Measurements from ENCODE around the gene GSN. TPM values are rescaled to one million over a fixed set of nuclear protein-coding genes. Genes with fewer than 3 reads are reported as not detected.

GSN gene
- total RNA-seq, 1 donor from 2014 or later = 35.0 TPM

DNA sequence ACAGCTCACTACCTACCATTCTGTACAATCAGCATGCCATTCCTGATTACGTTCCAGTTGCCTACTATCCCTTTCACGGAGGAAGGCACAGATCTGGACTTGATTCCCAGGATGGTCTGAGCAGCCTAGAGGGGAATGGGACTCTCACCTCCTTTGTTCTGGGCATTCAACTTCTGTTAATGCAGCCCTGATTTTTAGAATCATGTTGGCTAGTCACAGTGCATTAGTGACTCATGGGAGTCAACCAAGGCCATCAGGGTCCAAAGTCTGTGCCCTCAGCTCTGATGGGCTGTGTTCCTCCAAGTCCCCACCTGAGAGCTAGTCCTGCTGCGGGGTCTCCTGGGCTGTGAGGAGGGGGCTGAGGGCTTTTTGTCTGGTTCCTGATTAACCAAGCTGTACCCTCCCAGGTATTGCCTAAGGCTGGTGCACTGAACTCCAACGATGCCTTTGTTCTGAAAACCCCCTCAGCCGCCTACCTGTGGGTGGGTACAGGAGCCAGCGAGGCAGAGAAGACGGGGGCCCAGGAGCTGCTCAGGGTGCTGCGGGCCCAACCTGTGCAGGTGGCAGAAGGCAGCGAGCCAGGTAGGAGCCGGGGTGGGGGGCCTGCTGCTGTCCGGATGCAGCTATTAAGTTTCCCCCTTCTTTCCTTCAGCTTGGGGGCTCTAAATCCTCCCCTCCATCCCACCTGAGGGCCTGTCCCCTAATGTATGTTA, 59.1 kb downstream of the GSN start:
- H3K27me3 Mint-ChIP-seq = no peaks in the 10 kb centered on the region
- no peak for DNase-seq (ENCODE audit: low spot score, unreplicated experiment)
- no peak overlapping the region for H3K4me3 Mint-ChIP-seq (ENCODE audit: low read depth)
- TF ChIP-seq, protein P1, sequence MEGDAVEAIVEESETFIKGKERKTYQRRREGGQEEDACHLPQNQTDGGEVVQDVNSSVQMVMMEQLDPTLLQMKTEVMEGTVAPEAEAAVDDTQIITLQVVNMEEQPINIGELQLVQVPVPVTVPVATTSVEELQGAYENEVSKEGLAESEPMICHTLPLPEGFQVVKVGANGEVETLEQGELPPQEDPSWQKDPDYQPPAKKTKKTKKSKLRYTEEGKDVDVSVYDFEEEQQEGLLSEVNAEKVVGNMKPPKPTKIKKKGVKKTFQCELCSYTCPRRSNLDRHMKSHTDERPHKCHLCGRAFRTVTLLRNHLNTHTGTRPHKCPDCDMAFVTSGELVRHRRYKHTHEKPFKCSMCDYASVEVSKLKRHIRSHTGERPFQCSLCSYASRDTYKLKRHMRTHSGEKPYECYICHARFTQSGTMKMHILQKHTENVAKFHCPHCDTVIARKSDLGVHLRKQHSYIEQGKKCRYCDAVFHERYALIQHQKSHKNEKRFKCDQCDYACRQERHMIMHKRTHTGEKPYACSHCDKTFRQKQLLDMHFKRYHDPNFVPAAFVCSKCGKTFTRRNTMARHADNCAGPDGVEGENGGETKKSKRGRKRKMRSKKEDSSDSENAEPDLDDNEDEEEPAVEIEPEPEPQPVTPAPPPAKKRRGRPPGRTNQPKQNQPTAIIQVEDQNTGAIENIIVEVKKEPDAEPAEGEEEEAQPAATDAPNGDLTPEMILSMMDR (IDR thresholded peaks at IDR 0.05; ENCODE audit: unreplicated experiment) = no peak
- peaks cover 17% of the 10 kb centered on the region for H3K36me3 Mint-ChIP-seq (ENCODE audit: insufficient read depth)
- no peaks in the 10 kb centered on the region for H3K9me3 Mint-ChIP-seq (ENCODE audit: low read depth)
- no peak overlapping the region for H3K27ac Mint-ChIP-seq
- no peaks in the 10 kb centered on the region for H3K4me1 Mint-ChIP-seq (ENCODE audit: low read depth)

DNA sequence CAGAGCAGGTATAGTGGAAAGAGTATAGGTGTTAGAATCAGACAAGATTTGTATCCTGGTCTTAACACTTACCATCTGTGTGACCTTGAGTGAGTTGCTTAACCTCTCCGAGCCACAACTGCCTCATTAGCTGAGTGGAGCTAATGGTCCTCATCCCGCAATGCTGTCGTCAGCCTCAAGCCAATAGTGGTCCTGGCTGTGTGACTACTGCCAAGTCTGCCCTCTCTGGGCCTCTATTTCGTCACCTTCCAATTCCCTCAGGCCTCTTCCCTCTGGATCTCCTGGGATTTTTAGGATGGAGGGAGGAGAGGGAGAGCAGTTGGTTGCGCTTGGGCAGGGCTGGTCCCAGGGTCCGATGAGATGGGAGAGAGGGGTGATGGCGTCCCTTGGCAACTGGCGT, 60.5 kb downstream of the GSN start:
- H3K9me3 Mint-ChIP-seq (ENCODE audit: low read depth) = no peaks in the 10 kb centered on the region
- no peak overlapping the region for H3K27ac Mint-ChIP-seq
- TF ChIP-seq, protein P1 (IDR thresholded peaks at IDR 0.05; ENCODE audit: unreplicated experiment) = no peak
- peaks cover 14% of the 10 kb centered on the region for H3K36me3 Mint-ChIP-seq (ENCODE audit: insufficient read depth)
- no peaks in the 10 kb centered on the region for H3K4me1 Mint-ChIP-seq (ENCODE audit: low read depth)
- H3K27me3 Mint-ChIP-seq = no peaks in the 10 kb centered on the region
- H3K4me3 Mint-ChIP-seq (ENCODE audit: low read depth) = no peak overlapping the region
- no peak for DNase-seq (ENCODE audit: low spot score, unreplicated experiment)

DNA sequence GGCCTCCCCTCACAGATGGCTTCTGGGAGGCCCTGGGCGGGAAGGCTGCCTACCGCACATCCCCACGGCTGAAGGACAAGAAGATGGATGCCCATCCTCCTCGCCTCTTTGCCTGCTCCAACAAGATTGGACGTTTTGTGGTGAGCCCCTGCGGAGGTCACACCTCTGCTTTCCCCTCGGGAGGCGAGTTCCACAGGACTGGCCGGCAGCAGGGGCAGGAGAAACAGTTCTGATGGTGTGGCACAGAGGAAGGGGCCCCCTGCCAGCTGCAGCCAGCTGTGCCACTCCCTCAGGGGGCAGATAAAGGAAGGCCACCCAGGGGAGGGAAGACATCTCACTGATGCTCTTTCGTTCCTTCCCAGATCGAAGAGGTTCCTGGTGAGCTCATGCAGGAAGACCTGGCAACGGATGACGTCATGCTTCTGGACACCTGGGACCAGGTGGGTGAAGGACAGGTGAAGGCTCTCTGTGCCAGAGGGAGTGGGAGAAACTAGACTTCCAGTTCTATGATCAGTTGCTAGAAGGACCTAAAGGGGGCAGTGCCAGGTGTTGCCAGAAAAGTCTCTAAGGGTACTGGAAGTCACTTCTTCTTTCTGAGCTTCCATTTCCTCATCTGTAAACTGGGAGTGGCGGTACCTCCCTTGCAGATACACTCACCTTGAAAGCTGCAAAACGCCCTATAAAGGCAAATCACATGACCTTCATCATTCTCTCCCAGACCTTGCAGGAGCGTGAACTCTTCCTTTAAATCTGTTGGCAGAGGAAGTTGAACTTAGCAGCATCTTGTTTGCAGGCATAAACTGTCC, 61.1 kb downstream of the GSN start:
- no peak for DNase-seq (ENCODE audit: low spot score, unreplicated experiment)
- no peaks in the 10 kb centered on the region for H3K4me1 Mint-ChIP-seq (ENCODE audit: low read depth)
- H3K4me3 Mint-ChIP-seq (ENCODE audit: low read depth) = no peak overlapping the region
- H3K36me3 Mint-ChIP-seq (ENCODE audit: insufficient read depth) = peaks cover 13% of the 10 kb centered on the region
- TF ChIP-seq, protein P1 (IDR thresholded peaks at IDR 0.05; ENCODE audit: unreplicated experiment) = no peak
- no peaks in the 10 kb centered on the region for H3K9me3 Mint-ChIP-seq (ENCODE audit: low read depth)
- H3K27me3 Mint-ChIP-seq = no peaks in the 10 kb centered on the region
- H3K27ac Mint-ChIP-seq = no peak overlapping the region

DNA sequence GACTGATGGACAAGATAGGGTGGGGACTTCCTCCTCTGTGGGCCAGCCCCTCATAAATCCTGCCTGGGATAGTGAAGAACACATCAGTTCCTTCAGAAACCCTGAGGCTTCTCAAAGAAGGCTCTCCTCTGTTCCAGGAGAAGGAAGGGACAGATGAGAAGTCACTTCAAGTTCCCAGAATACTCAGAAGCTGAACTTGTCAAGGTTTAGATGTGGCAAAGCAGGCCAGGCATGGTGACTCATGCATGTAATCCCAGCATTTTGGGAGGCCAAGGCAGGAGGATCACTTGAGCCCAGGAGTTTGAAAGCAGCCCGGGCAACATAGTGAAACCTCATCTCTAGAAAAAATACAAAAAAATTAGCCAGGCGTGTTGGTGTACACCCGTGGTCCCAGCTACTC, 63.6 kb downstream of the GSN start:
- H3K9me3 Mint-ChIP-seq (ENCODE audit: low read depth) = no peaks in the 10 kb centered on the region
- DNase-seq (ENCODE audit: low spot score, unreplicated experiment) = no peak
- H3K27ac Mint-ChIP-seq = no peak overlapping the region
- H3K36me3 Mint-ChIP-seq (ENCODE audit: insufficient read depth) = peaks cover 10% of the 10 kb centered on the region
- no peaks in the 10 kb centered on the region for H3K4me1 Mint-ChIP-seq (ENCODE audit: low read depth)
- H3K27me3 Mint-ChIP-seq = no peaks in the 10 kb centered on the region
- TF ChIP-seq, protein P1 (IDR thresholded peaks at IDR 0.05; ENCODE audit: unreplicated experiment) = no peak
- no peak overlapping the region for H3K4me3 Mint-ChIP-seq (ENCODE audit: low read depth)

DNA sequence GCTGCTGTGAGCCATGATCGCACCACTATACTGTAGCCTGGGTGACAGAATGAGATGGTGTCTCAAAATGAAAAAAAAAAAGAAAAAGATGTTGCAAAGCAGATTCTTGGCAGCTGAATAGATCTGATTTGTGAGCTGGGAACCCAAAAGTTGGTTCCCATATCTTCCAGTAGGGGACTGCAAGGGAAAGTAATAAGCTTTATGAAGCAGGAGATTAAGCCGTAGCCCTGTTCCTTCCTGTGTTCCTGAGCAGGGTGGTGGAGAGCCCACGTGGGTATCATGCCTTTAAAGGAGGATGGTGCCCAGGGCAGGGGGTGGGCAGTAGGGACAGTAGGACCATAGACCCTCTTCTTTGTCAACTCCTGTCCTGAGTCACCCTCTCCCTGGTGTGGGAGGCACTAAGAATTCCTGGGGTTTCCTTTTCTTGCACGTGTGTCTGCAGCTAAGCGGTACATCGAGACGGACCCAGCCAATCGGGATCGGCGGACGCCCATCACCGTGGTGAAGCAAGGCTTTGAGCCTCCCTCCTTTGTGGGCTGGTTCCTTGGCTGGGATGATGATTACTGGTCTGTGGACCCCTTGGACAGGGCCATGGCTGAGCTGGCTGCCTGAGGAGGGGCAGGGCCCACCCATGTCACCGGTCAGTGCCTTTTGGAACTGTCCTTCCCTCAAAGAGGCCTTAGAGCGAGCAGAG, 64.2 kb downstream of the GSN start:
- H3K9me3 Mint-ChIP-seq (ENCODE audit: low read depth) = no peaks in the 10 kb centered on the region
- H3K4me3 Mint-ChIP-seq (ENCODE audit: low read depth) = no peak overlapping the region
- DNase-seq (ENCODE audit: low spot score, unreplicated experiment) = no peak
- H3K4me1 Mint-ChIP-seq (ENCODE audit: low read depth) = no peaks in the 10 kb centered on the region
- H3K27me3 Mint-ChIP-seq = no peaks in the 10 kb centered on the region
- TF ChIP-seq, protein P1 (IDR thresholded peaks at IDR 0.05; ENCODE audit: unreplicated experiment) = no peak
- peaks cover 10% of the 10 kb centered on the region for H3K36me3 Mint-ChIP-seq (ENCODE audit: insufficient read depth)
- no peak overlapping the region for H3K27ac Mint-ChIP-seq
